ENCODE results near the gene RRP1. TPM values are rescaled to one million over a fixed set of nuclear protein-coding genes. Genes with fewer than 3 reads are reported as not detected.

Gene RRP1
- total and polyA plus RNA-seq, 7 experiments from 2014 or later = 10.1 to 33.1 (median 24.7) TPM

GRCh38 chr21:43744725-43745124 is 44.7 kb upstream of the RRP1 start:
- POLR2A ChIA-PET = no interaction called here
- Histone ChIP-seq H3K4me1 (ENCODE audit: control insufficient read depth in 2 of 2, insufficient read depth in 2 of 2, low read length in 2 of 2) (no peaks in the 10 kb centered on the region), H3K36me3 (ENCODE audit: control insufficient read depth in 2 of 3, insufficient read depth in 3 of 3, low read length in 3 of 3) (peaks cover 0 to 51% (median 0%) of the 10 kb centered on the region in 3 experiments), H3K27ac (ENCODE audit: low read depth, low read length) (no peak overlapping the region), H3K4me3 (ENCODE audit: low read length) (no peak overlapping the region), H3K9me3 (ENCODE audit: control insufficient read depth in 2 of 3, low read length in 3 of 3) (no peaks in the 10 kb centered on the region), H3K27me3 (ENCODE audit: control insufficient read depth in 2 of 2, insufficient read depth in 2 of 2, low read length in 2 of 2) (no peaks in the 10 kb centered on the region)
- CTCF ChIA-PET = no interaction called here
- Mint-ChIP-seq H3K4me3 (peak overlapping the region in 1 of 10 donors; percentile 17), H3K4me1 (peaks cover 0 to 8% (median 4%) of the 10 kb centered on the region in 7 donors), H3K9me3 (no peaks in the 10 kb centered on the region), H3K27ac (no peak overlapping the region), H3K36me3 (peaks cover 4 to 27% (median 7%) of the 10 kb centered on the region in 5 donors), H3K27me3 (no peaks in the 10 kb centered on the region)
- intact Hi-C loops (cut with micrococcal nuclease) = no loop called here
- ATAC-seq = no peak
- DNase-seq = no peak

GRCh38 chr21:43745772-43746517 is 43.4 kb upstream of the RRP1 start:
- Histone ChIP-seq H3K36me3 (ENCODE audit: control insufficient read depth in 2 of 3, insufficient read depth in 3 of 3, low read length in 3 of 3) (peaks cover 0 to 56% (median 0%) of the 10 kb centered on the region in 3 experiments), H3K27ac (ENCODE audit: low read depth, low read length) (no peak overlapping the region), H3K4me3 (ENCODE audit: low read length) (no peak overlapping the region), H3K27me3 (ENCODE audit: control insufficient read depth in 2 of 2, insufficient read depth in 2 of 2, low read length in 2 of 2) (no peaks in the 10 kb centered on the region), H3K9me3 (ENCODE audit: control insufficient read depth in 2 of 3, low read length in 3 of 3) (no peaks in the 10 kb centered on the region), H3K4me1 (ENCODE audit: control insufficient read depth in 2 of 2, insufficient read depth in 2 of 2, low read length in 2 of 2) (no peaks in the 10 kb centered on the region)
- CTCF ChIA-PET = no interaction called here
- no peak overlapping the region for H3K4me3 Mint-ChIP-seq
- POLR2A ChIA-PET = no interaction called here
- no peaks in the 10 kb centered on the region for H3K27me3 Mint-ChIP-seq
- H3K4me1 Mint-ChIP-seq = peaks cover 0 to 3% (median 0%) of the 10 kb centered on the region in 7 donors
- ATAC-seq = no peak
- intact Hi-C loops (cut with micrococcal nuclease) = no loop called here
- H3K9me3 Mint-ChIP-seq = no peaks in the 10 kb centered on the region
- no peak for DNase-seq
- peak overlapping the region in 1 of 9 donors; percentile 50 for H3K27ac Mint-ChIP-seq
- H3K36me3 Mint-ChIP-seq = peaks cover 4 to 33% (median 10%) of the 10 kb centered on the region in 5 donors

GRCh38 chr21:43748622-43749021 is 40.8 kb upstream of the RRP1 start:
- POLR2A ChIA-PET = no interaction called here
- peaks cover 0 to 72% (median 0%) of the 10 kb centered on the region in 3 experiments for H3K36me3 ChIP-seq (ENCODE audit: control insufficient read depth in 2 of 3, insufficient read depth in 3 of 3, low read length in 3 of 3)
- no peaks in the 10 kb centered on the region for H3K4me1 Mint-ChIP-seq

GRCh38 chr21:43749651-43750262 is 39.6 kb upstream of the RRP1 start:
- H3K4me1 ChIP-seq (ENCODE audit: control insufficient read depth in 2 of 2, insufficient read depth in 2 of 2, low read length in 2 of 2) = no peaks in the 10 kb centered on the region
- no peak for DNase-seq
- H3K27me3 Mint-ChIP-seq = no peaks in the 10 kb centered on the region
- CTCF ChIA-PET = interaction anchor here (0.6 kb wide), 1 partner anchor 74 kb away, joined by 3 read pairs; no protein-coding TSS in a partner anchor
- H3K4me3 Mint-ChIP-seq = no peak overlapping the region
- H3K9me3 Mint-ChIP-seq = no peaks in the 10 kb centered on the region
- POLR2A ChIA-PET = no interaction called here
- H3K27me3 ChIP-seq (ENCODE audit: control insufficient read depth in 2 of 2, insufficient read depth in 2 of 2, low read length in 2 of 2) = no peaks in the 10 kb centered on the region
- no peak overlapping the region for H3K27ac ChIP-seq (ENCODE audit: low read depth, low read length)
- H3K4me3 ChIP-seq (ENCODE audit: low read length) = no peak overlapping the region
- no peak for ATAC-seq
- H3K9me3 ChIP-seq (ENCODE audit: control insufficient read depth in 2 of 3, low read length in 3 of 3) = no peaks in the 10 kb centered on the region
- peaks cover 0 to 72% (median 0%) of the 10 kb centered on the region in 3 experiments for H3K36me3 ChIP-seq (ENCODE audit: control insufficient read depth in 2 of 3, insufficient read depth in 3 of 3, low read length in 3 of 3)
- intact Hi-C loops (cut with micrococcal nuclease) = no loop called here
- peaks cover 2 to 46% (median 13%) of the 10 kb centered on the region in 5 donors for H3K36me3 Mint-ChIP-seq
- no peaks in the 10 kb centered on the region for H3K4me1 Mint-ChIP-seq
- H3K27ac Mint-ChIP-seq = peak overlapping the region in 1 of 9 donors; percentile 32

More at GRCh38 chr21:43748622-43749021, 40.8 kb upstream of the RRP1 start:
- H3K9me3 Mint-ChIP-seq = no peaks in the 10 kb centered on the region
- Histone ChIP-seq H3K4me3 (ENCODE audit: low read length) (no peak overlapping the region), H3K4me1 (ENCODE audit: control insufficient read depth in 2 of 2, insufficient read depth in 2 of 2, low read length in 2 of 2) (no peaks in the 10 kb centered on the region), H3K9me3 (ENCODE audit: control insufficient read depth in 2 of 3, low read length in 3 of 3) (no peaks in the 10 kb centered on the region), H3K27me3 (ENCODE audit: control insufficient read depth in 2 of 2, insufficient read depth in 2 of 2, low read length in 2 of 2) (no peaks in the 10 kb centered on the region), H3K27ac (ENCODE audit: low read depth, low read length) (no peak overlapping the region)
- H3K4me3 Mint-ChIP-seq = no peak overlapping the region
- CTCF ChIA-PET = no interaction called here
- H3K27me3 Mint-ChIP-seq = no peaks in the 10 kb centered on the region
- H3K27ac Mint-ChIP-seq = no peak overlapping the region
- DNase-seq = no peak
- ATAC-seq = no peak
- intact Hi-C loops (cut with micrococcal nuclease) = no loop called here
- H3K36me3 Mint-ChIP-seq = peaks cover 4 to 43% (median 12%) of the 10 kb centered on the region in 5 donors

GRCh38 chr21:43750339-43751033 is 38.9 kb upstream of the RRP1 start:
- ATAC-seq (no peak), DNase-seq (no peak)
- H3K4me1 Mint-ChIP-seq = no peaks in the 10 kb centered on the region
- intact Hi-C loops (cut with micrococcal nuclease) = no loop called here
- ChIA-PET CTCF (no interaction called here), POLR2A (no interaction called here)
- Histone ChIP-seq H3K4me3 (ENCODE audit: low read length) (no peak overlapping the region), H3K27me3 (ENCODE audit: control insufficient read depth in 2 of 2, insufficient read depth in 2 of 2, low read length in 2 of 2) (no peaks in the 10 kb centered on the region), H3K4me1 (ENCODE audit: control insufficient read depth in 2 of 2, insufficient read depth in 2 of 2, low read length in 2 of 2) (no peaks in the 10 kb centered on the region), H3K9me3 (ENCODE audit: control insufficient read depth in 2 of 3, low read length in 3 of 3) (no peaks in the 10 kb centered on the region), H3K27ac (ENCODE audit: low read depth, low read length) (no peak overlapping the region), H3K36me3 (ENCODE audit: control insufficient read depth in 2 of 3, insufficient read depth in 3 of 3, low read length in 3 of 3) (peaks cover 0 to 76% (median 0%) of the 10 kb centered on the region in 3 experiments)
- H3K9me3 Mint-ChIP-seq = no peaks in the 10 kb centered on the region
- no peak overlapping the region for H3K4me3 Mint-ChIP-seq
- no peaks in the 10 kb centered on the region for H3K27me3 Mint-ChIP-seq
- peaks cover 0 to 39% (median 10%) of the 10 kb centered on the region in 5 donors for H3K36me3 Mint-ChIP-seq
- peak overlapping the region in 4 of 9 donors; percentile 14 to 60 (median 38) for H3K27ac Mint-ChIP-seq

GRCh38 chr21:43751955-43752591 is 37.3 kb upstream of the RRP1 start:
- Histone ChIP-seq H3K4me3 (ENCODE audit: low read length) (no peak overlapping the region), H3K36me3 (ENCODE audit: control insufficient read depth in 2 of 3, insufficient read depth in 3 of 3, low read length in 3 of 3) (peaks cover 0 to 81% (median 0%) of the 10 kb centered on the region in 3 experiments), H3K4me1 (ENCODE audit: control insufficient read depth in 2 of 2, insufficient read depth in 2 of 2, low read length in 2 of 2) (no peaks in the 10 kb centered on the region), H3K27ac (ENCODE audit: low read depth, low read length) (no peak overlapping the region), H3K27me3 (ENCODE audit: control insufficient read depth in 2 of 2, insufficient read depth in 2 of 2, low read length in 2 of 2) (no peaks in the 10 kb centered on the region), H3K9me3 (ENCODE audit: control insufficient read depth in 2 of 3, low read length in 3 of 3) (no peaks in the 10 kb centered on the region)
- Mint-ChIP-seq H3K4me3 (no peak overlapping the region), H3K27me3 (no peaks in the 10 kb centered on the region), H3K27ac (no peak overlapping the region), H3K4me1 (no peaks in the 10 kb centered on the region), H3K9me3 (no peaks in the 10 kb centered on the region), H3K36me3 (peaks cover 0 to 43% (median 10%) of the 10 kb centered on the region in 5 donors)
- ChIA-PET CTCF (no interaction called here), POLR2A (no interaction called here)
- intact Hi-C loops (cut with micrococcal nuclease) = no loop called here
- ATAC-seq = no peak
- DNase-seq = no peak
